Measurements from ENCODE around the gene CYS1. TPM values are rescaled to one million over a fixed set of nuclear protein-coding genes. Genes with fewer than 3 reads are reported as not detected.

CYS1 gene
- total and polyA plus RNA-seq, 2 of the 13 experiments (the other 11 are each of a cell fraction or from before 2014, with no cell fraction given) = 0.04 TPM; not detected in 1

GRCh38 chr2:10007921-10008808 lies 72.0 kb downstream of the CYS1 start (continued):
- no peak for TF ChIP-seq TFDP1 (CRISPR knock-in tag; IDR thresholded peaks at IDR 0.05; ENCODE audit: borderline replicate concordance)
- TF ChIP-seq SNAPC5 (CRISPR knock-in tag; IDR thresholded peaks at IDR 0.05; ENCODE audit: borderline replicate concordance) = no peak
- no peak for TF ChIP-seq ZNF879 (CRISPR knock-in tag; IDR thresholded peaks at IDR 0.05)
- no peak for TF ChIP-seq MIER3 (CRISPR knock-in tag; IDR thresholded peaks at IDR 0.05; ENCODE audit: borderline replicate concordance)
- TF ChIP-seq ZNF556 (CRISPR knock-in tag; IDR thresholded peaks at IDR 0.05; ENCODE audit: borderline replicate concordance) = no peak
- peak; percentile 34; the same call in 1 of the 2 replicates for TF ChIP-seq RXRB (CRISPR knock-in tag; IDR thresholded peaks at IDR 0.05; ENCODE audit: borderline replicate concordance)
- TF ChIP-seq ZNF253 (CRISPR knock-in tag; IDR thresholded peaks at IDR 0.05; ENCODE audit: borderline replicate concordance) = no peak
- peak; percentile 98 for TF ChIP-seq ZBTB26 (CRISPR knock-in tag; IDR thresholded peaks at IDR 0.05; ENCODE audit: borderline replicate concordance)
- TF ChIP-seq ARNTL (CRISPR knock-in tag; IDR thresholded peaks at IDR 0.05) = no peak
- TF ChIP-seq ZNF180 (CRISPR knock-in tag; IDR thresholded peaks at IDR 0.05; ENCODE audit: borderline replicate concordance, low read depth) = no peak
- TF ChIP-seq TBX2 (CRISPR knock-in tag; IDR thresholded peaks at IDR 0.05; ENCODE audit: borderline replicate concordance) = 0 out of 2 replicates have a peak, but pooled peaks have one; percentile 23
- no peak for TF ChIP-seq TFAP4 (IDR thresholded peaks at IDR 0.05; ENCODE audit: borderline replicate concordance, low read depth)
- peak; percentile 58; the same call in 1 of the 2 replicates for TF ChIP-seq ZNF768 (CRISPR knock-in tag; IDR thresholded peaks at IDR 0.05)
- TF ChIP-seq YY1 (IDR thresholded peaks at IDR 0.05; ENCODE audit: insufficient read depth, insufficient replicate concordance, low read depth, low read length) = no peak
- TF ChIP-seq TIGD3 (CRISPR knock-in tag; IDR thresholded peaks at IDR 0.05; ENCODE audit: borderline replicate concordance) = no peak

Data from HepG2 (cell line).